Lower leg skin (tissue), 3 donors: ENCODE measurements around the gene ZNF407.

ENCODE experiments used
- CTCF ChIP-seq, 3 donors: fragments of 450-650 bp; IDR thresholded peaks; one replicate each; pipeline ENCODE4 v1.5.1; 2016; ENCODE audit warnings: antibody characterized with exemption in 3 of 3, mild to moderate bottlenecking in 3 of 3, moderate library complexity in 2 of 3
- POLR2A ChIP-seq, 2 donors: fragments of 450-650 bp; IDR thresholded peaks; one replicate each; pipeline ENCODE4 v1.6.1; 2016 to 2017; ENCODE audit warnings: antibody characterized with exemption in 2 of 2, mild to moderate bottlenecking in 1 of 2, moderate library complexity in 1 of 2

- no peak for TF ChIP-seq CTCF (IDR thresholded peaks at IDR 0.05)
- TF ChIP-seq POLR2A (IDR thresholded peaks at IDR 0.05), result no peak
Observed at GRCh38 chr18:74590671-74591070, 7.0 kb upstream of the ZNF407 start.
